Esophagus squamous epithelium (tissue), 5 donors: ENCODE results near the gene KPNA6. TPM values are rescaled to one million over a fixed set of nuclear protein-coding genes. Genes with fewer than 3 reads are reported as not detected.
A peak's percentile ranks its signal among the peaks of the same experiment; 100 is the strongest.
"Not testable (repeated sequence)": the region's sequence is repeated elsewhere in the genome, so short reads cannot be mapped to it uniquely, and the experiment has no call there.

Experiments
- DNase-seq: peaks from one replicate; lab custom pipeline; 2025; lab: John Stamatoyannopoulos, UW
- H3K27ac ChIP-seq, 4 donors: fragments of 200-600 bp; sonication (generic); one replicate each; pipeline ENCODE4 v1.5.1; 2016 to 2019; ENCODE audit warnings: mild to moderate bottlenecking in 1 of 4
- H3K27me3 ChIP-seq, 4 donors: fragments of 200-600 bp; sonication (generic); 1 replicate in 3 of 4; 2 replicates in 1 of 4; pipeline versions ENCODE4 v1.5.1 to v1.6.0; 2017 to 2021; ENCODE audit warnings: antibody characterized with exemption in 1 of 4
- H3K36me3 ChIP-seq, 3 donors: fragments of 200-600 bp; sonication (generic); one replicate each; pipeline ENCODE4 v1.5.1; 2016 to 2019
- H3K4me1 ChIP-seq, 3 donors: fragments of 200-600 bp; sonication (generic); one replicate each; pipeline ENCODE4 v1.5.1; 2017 to 2019
- H3K4me3 ChIP-seq, 4 donors: fragments of 200-600 bp; sonication (generic); 1 replicate in 3 of 4; 2 replicates in 1 of 4; pipeline ENCODE4 v1.5.1; 2016 to 2019; ENCODE audit warnings: mild to moderate bottlenecking in 2 of 4, moderate library complexity in 1 of 4
- H3K9me3 ChIP-seq, 3 donors: fragments of 200-600 bp; sonication (generic); one replicate each; pipeline ENCODE4 v1.5.1; 2016 to 2019
- POLR2A ChIP-seq, 4 donors: fragments of 450-650 bp; IDR thresholded peaks; one replicate each; pipeline ENCODE4 v1.6.1; 2017; ENCODE audit warnings: antibody characterized with exemption in 4 of 4, mild to moderate bottlenecking in 4 of 4, moderate library complexity in 3 of 4
- WGBS, 2 donors: methylation state at CpG; one replicate each; pipeline ENCODE4 v1.1.5; 2018; 5-methylcytosine and 5-hydroxymethylcytosine counted together
- intact Hi-C: fragments of 100-400 bp; cut with DNase I; formaldehyde crosslinking; loops from one replicate; pipeline ENCODE4 v1.15.0; 2022
- total RNA-seq, 4 donors: library from RNA; depleted of rRNA; stranded (reverse); fragments of >200 nt; gene quantifications; one replicate each; pipeline ENCODE4 v1.1.0, GENCODE V29; 2016
- TF ChIP-seq, protein P1 (sequence below), 6 experiments: fragments of 450-650 bp in 4 of 6; fragments of 200-600 bp in 2 of 6; sonication (generic) in 2 of 6; IDR thresholded peaks; one replicate each; pipeline ENCODE4 v1.5.1; 2016 to 2019; ENCODE audit warnings: antibody characterized with exemption in 6 of 6, mild to moderate bottlenecking in 4 of 6, moderate library complexity in 4 of 6
- donor health status: DM: yes; HTN: yes; CAD: no.

The KPNA6 gene
- total RNA-seq, 4 donors from 2014 or later: 27.7 to 38.0 (median 36.5) TPM

DNA sequence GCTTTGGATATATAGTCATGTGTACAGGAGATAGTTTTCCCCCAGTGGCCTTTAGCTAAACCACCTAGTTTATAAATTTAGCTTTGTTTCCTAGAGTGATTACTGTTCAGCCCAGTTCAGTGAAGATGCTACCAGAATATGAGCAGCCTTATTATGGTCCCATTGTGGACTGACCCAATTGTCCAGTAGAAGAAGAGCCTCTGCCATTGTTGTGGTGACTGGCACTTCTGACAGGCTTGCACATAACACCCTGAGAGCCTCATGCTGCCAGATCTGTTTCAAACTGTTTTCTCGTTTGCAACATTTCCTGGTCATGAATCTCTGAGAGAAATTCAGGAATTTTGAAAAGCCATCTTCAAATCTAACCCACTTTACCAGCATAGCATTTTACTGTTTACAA lies 20.6 kb downstream of the KPNA6 start:
- no peak for DNase-seq
- WGBS, 2 donors: 33 to 63% methylated on average over 1 of the region's 1 CpG
- H3K36me3 ChIP-seq: peaks cover 0 to 15% (median 0%) of the 10 kb centered on the region in 3 donors
- intact Hi-C loops: no loop called here
- no peaks in the 10 kb centered on the region for H3K9me3 ChIP-seq
- H3K4me3 ChIP-seq: no peak overlapping the region
- no peaks in the 10 kb centered on the region for H3K27me3 ChIP-seq
- no peak overlapping the region for H3K27ac ChIP-seq
- TF ChIP-seq POLR2A (IDR thresholded peaks at IDR 0.05): no peak
- TF ChIP-seq, protein P1, sequence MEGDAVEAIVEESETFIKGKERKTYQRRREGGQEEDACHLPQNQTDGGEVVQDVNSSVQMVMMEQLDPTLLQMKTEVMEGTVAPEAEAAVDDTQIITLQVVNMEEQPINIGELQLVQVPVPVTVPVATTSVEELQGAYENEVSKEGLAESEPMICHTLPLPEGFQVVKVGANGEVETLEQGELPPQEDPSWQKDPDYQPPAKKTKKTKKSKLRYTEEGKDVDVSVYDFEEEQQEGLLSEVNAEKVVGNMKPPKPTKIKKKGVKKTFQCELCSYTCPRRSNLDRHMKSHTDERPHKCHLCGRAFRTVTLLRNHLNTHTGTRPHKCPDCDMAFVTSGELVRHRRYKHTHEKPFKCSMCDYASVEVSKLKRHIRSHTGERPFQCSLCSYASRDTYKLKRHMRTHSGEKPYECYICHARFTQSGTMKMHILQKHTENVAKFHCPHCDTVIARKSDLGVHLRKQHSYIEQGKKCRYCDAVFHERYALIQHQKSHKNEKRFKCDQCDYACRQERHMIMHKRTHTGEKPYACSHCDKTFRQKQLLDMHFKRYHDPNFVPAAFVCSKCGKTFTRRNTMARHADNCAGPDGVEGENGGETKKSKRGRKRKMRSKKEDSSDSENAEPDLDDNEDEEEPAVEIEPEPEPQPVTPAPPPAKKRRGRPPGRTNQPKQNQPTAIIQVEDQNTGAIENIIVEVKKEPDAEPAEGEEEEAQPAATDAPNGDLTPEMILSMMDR (IDR thresholded peaks at IDR 0.05): no peak
- H3K4me1 ChIP-seq: peaks cover 0 to 68% (median 6%) of the 10 kb centered on the region in 3 donors

DNA sequence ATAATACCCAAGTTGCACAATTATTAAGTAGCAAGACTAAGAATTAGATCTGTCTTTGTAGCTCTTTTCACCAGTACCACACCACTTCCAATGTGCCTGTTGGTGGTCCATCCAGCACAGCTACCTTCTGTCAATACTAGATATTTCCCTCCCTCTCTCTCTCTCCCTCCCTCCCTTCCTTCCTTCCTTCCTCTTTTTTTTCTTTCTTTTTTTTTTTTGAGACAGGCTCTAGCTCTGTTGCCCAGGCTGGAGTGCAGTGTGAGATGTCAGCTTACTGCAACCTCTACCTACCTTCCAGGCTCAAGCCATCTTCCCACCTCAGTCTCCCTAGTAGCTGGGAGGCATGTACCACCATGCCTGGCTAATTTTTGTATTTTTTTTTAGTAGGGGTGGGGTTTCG lies 21.1 kb downstream of the KPNA6 start:
- no peak for TF ChIP-seq POLR2A (IDR thresholded peaks at IDR 0.05)
- TF ChIP-seq, protein P1 (IDR thresholded peaks at IDR 0.05): no peak
- 90% methylated on average over 1 of the region's 1 CpG for WGBS, 2 donors
- no peak for DNase-seq
- no peak overlapping the region for H3K27ac ChIP-seq
- peaks cover 0 to 69% (median 7%) of the 10 kb centered on the region in 3 donors for H3K4me1 ChIP-seq
- H3K27me3 ChIP-seq: no peaks in the 10 kb centered on the region
- no peaks in the 10 kb centered on the region for H3K9me3 ChIP-seq
- intact Hi-C loops: no loop called here
- H3K36me3 ChIP-seq: peaks cover 0 to 15% (median 0%) of the 10 kb centered on the region in 3 donors
- H3K4me3 ChIP-seq: no peak overlapping the region

DNA sequence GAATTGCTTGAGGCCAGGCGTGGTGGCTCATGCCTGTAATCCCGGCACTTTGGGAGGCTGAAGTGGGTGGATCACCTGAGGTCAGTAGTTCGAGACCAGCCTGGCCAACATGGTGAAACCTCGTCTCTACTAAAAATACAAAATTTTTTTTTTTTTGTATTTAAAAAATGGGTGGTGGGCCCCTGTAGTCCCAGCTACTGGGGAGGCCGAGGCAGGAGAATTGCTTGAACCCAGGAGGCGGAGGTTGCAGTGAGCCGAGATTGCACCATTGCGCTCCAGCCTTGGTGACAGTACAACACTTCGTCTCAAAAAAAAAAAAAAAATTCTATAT lies 26.1 kb downstream of the KPNA6 start:
- H3K9me3 ChIP-seq, DNase-seq, H3K27me3 ChIP-seq, intact Hi-C loops, H3K4me3 ChIP-seq: not testable (repeated sequence)
- Histone ChIP-seq H3K27ac (peak overlapping the region; percentile 73 to 84 (median 80)), H3K4me1 (peaks cover 0 to 43% (median 7%) of the 10 kb centered on the region in 3 donors), H3K36me3 (peaks cover 0 to 21% (median 0%) of the 10 kb centered on the region in 3 donors)
- 85 to 88% methylated on average over 8 to 9 of the region's 9 CpGs for WGBS, 2 donors

DNA sequence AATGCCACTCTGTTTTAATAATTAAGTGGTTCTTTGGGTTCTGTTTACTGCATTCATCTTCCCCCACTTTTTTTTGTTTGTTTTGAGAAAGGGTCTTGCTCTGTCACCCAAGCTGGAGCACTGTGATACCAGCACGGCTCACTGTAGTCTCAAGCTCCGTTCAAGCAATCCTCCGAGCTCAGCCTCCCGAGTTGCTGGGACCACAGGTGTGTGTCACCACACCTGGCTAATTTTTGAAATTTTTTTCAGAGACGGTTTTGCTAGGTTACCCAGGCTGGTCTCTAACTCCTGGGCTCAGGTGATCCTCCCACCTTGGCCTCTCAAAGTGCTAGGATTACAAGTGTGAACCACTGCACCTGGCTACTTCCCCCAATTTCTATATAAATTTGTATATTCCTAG lies 29.3 kb downstream of the KPNA6 start:
- no peaks in the 10 kb centered on the region for H3K27me3 ChIP-seq
- H3K4me3 ChIP-seq: no peak overlapping the region
- TF ChIP-seq, protein P1 (IDR thresholded peaks at IDR 0.05): no peak
- no peak for TF ChIP-seq POLR2A (IDR thresholded peaks at IDR 0.05)
- no peaks in the 10 kb centered on the region for H3K9me3 ChIP-seq
- H3K4me1 ChIP-seq: peaks cover 0 to 41% (median 11%) of the 10 kb centered on the region in 3 donors
- WGBS, 2 donors: 93 to 98% methylated on average over 5 of the region's 5 CpGs
- DNase-seq: no peak
- H3K36me3 ChIP-seq: peaks cover 0 to 6% (median 0%) of the 10 kb centered on the region in 3 donors
- intact Hi-C loops: no loop called here
- H3K27ac ChIP-seq: no peak overlapping the region

DNA sequence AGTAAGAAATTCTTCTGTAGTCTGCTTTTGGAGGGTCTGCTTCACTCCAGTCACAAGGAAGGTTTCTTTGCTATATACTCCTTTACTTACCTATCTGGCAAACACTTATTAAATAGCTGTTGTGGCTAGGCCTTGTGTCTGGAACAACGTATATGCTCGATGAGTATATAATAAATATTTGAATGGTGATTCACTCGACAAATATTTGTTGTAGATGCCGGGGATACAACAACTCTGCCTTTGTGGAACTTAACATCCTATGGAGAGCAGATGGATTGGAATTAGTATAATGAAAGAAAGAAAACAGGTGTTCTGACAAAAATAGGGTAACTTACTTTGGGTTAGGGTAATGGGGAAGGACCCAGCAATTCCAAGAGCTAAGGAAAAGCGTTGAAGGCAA lies 31.1 kb downstream of the KPNA6 start:
- peaks cover 7 to 35% (median 11%) of the 10 kb centered on the region in 3 donors for H3K4me1 ChIP-seq
- DNase-seq: no peak
- WGBS, 2 donors: 43 to 47% methylated on average over 5 of the region's 5 CpGs

More for the DNA sequence above, 31.1 kb downstream of the KPNA6 start:
- Histone ChIP-seq H3K36me3 (peaks cover 0 to 6% (median 0%) of the 10 kb centered on the region in 3 donors), H3K4me3 (no peak overlapping the region), H3K27ac (no peak overlapping the region), H3K9me3 (no peaks in the 10 kb centered on the region), H3K27me3 (no peaks in the 10 kb centered on the region)
- intact Hi-C loops: no loop called here
- no peak for TF ChIP-seq POLR2A (IDR thresholded peaks at IDR 0.05)
- TF ChIP-seq, protein P1 (IDR thresholded peaks at IDR 0.05): no peak
